A549 (cell line): ENCODE results near the gene THBS3. TPM values are rescaled to one million over a fixed set of nuclear protein-coding genes. Genes with fewer than 3 reads are reported as not detected.
A peak's percentile ranks its signal among the peaks of the same experiment; 100 is the strongest.

Experiments
- ATAC-seq, 2 experiments: fragments of 200-7000 bp in 1 of 2; fragments of >200 bp in 1 of 2; cut with Nextera tagmentation in 1 of 2; cut with Tn5 transposase in 1 of 2; 3 replicates each; pipeline versions ENCODE4 v1.8.0 to v1.9.1; 2018 to 2020; ENCODE audit warnings: mild to moderate bottlenecking in 1 of 2, moderate library complexity in 1 of 2
- CTCF ChIA-PET: fragments of 300-600 bp; sonication (Branson Sonifier 250); formaldehyde crosslinking; extraction: SDS; loops from one replicate; lab custom pipeline; 2021; ENCODE audit warnings: antibody characterized with exemption, inconsistent platforms; lab: Yijun Ruan, JAX
- POLR2A ChIA-PET: fragments of 350-600 bp; formaldehyde crosslinking; extraction: SDS; loops from one replicate; lab custom pipeline; 2021; ENCODE audit warnings: antibody characterized with exemption, inconsistent platforms; lab: Yijun Ruan, JAX
- DNase-seq, 2 experiments: peaks; one replicate each; pipeline versions ENCODE4 v3.0.0 to v3.0.0-alpha.2; 2011 to 2016; ENCODE audit warnings: low read depth in 1 of 2, low spot score in 1 of 2
- FAIRE-seq: peaks from 2 replicates; lab custom pipeline; 2011; peaks lifted over from hg19 to GRCh38; lab: Jason Lieb, UNC
- H3K27ac ChIP-seq, 2 experiments: fragments of >200 bp; sonication (Bioruptor Twin); formaldehyde crosslinking; 3 replicates each; pipeline ENCODE4 v1.5.1; 2016 to 2017
- H3K4me1 ChIP-seq: fragments of >200 bp; sonication (Bioruptor Twin); formaldehyde crosslinking; 3 replicates; pipeline ENCODE4 v1.6.1; 2016
- H3K4me2 ChIP-seq: fragments of >200 bp; sonication (Bioruptor Twin); formaldehyde crosslinking; 3 replicates; pipeline ENCODE4 v1.6.1; 2016
- H3K4me3 ChIP-seq: fragments of >200 bp; sonication (Bioruptor Twin); formaldehyde crosslinking; 3 replicates; pipeline ENCODE4 v1.5.1; 2016
- H3K9me3 ChIP-seq: fragments of >200 bp; sonication (Bioruptor Twin); formaldehyde crosslinking; 3 replicates; pipeline ENCODE4 v1.6.1; 2016
- BHLHE40 ChIP-seq: IDR thresholded peaks from 2 replicates; pipeline ENCODE4 v1.6.1; 2012; ENCODE audit warnings: low read depth, low read length, inconsistent platforms
- CBX2 ChIP-seq: fragments of 200-600 bp; sonication (generic); IDR thresholded peaks from 2 replicates; pipeline ENCODE4 v1.6.1; 2016; ENCODE audit warnings: low read depth, mild to moderate bottlenecking, borderline replicate concordance
- CEBPB ChIP-seq, 2 experiments: fragments of >200 bp in 1 of 2; sonication (Bioruptor Twin) in 1 of 2; formaldehyde crosslinking in 1 of 2; IDR thresholded peaks; 2 replicates each; pipeline ENCODE4 v1.6.1; 2012 to 2016
- CHD2 ChIP-seq: fragments of 150-350 bp; IDR thresholded peaks from 2 replicates; pipeline ENCODE4 v1.6.1; 2014; ENCODE audit warnings: low read length; ENCODE audit not compliant: partially characterized antibody
- CHD4 ChIP-seq: fragments of 200-600 bp; sonication (generic); IDR thresholded peaks from 2 replicates; pipeline ENCODE4 v1.6.1; 2016; ENCODE audit warnings: antibody characterized with exemption, mild to moderate bottlenecking, borderline replicate concordance
- EHF ChIP-seq: fragments of 250-450 bp; sonication (Bioruptor Pico); IDR thresholded peaks from 2 replicates; pipeline ENCODE4 v1.5.0; 2020; ENCODE audit warnings: mild to moderate bottlenecking
- EP300 ChIP-seq, 2 experiments: fragments of >200 bp; sonication (Bioruptor Twin); formaldehyde crosslinking; IDR thresholded peaks; 2 replicates in 1 of 2; 3 replicates in 1 of 2; pipeline ENCODE4 v1.6.1; 2016 to 2017
- ESRRA ChIP-seq: fragments of 150-350 bp; IDR thresholded peaks from 2 replicates; pipeline ENCODE4 v1.6.1; 2014; ENCODE audit warnings: mild to moderate bottlenecking, low read length, borderline replicate concordance
- FOXS1 ChIP-seq: fragments of 250-450 bp; sonication (Bioruptor Pico); IDR thresholded peaks from 2 replicates; pipeline ENCODE4 v1.5.0; 2020; ENCODE audit warnings: mild to moderate bottlenecking, moderate library complexity
- GATA3 ChIP-seq: IDR thresholded peaks from 2 replicates; pipeline ENCODE4 v1.6.1; 2012; ENCODE audit warnings: borderline replicate concordance
- HEYL ChIP-seq: fragments of 250-450 bp; sonication (Bioruptor Pico); IDR thresholded peaks from 2 replicates; pipeline ENCODE4 v1.8.0; 2021; ENCODE audit warnings: mild to moderate bottlenecking, moderate library complexity
- HOXA7 ChIP-seq: fragments of 250-450 bp; sonication (Bioruptor Pico); IDR thresholded peaks from 2 replicates; pipeline ENCODE4 v1.5.0; 2020; ENCODE audit warnings: mild to moderate bottlenecking, moderate library complexity
- HOXB13 ChIP-seq: fragments of 250-450 bp; sonication (Bioruptor Pico); IDR thresholded peaks from 2 replicates; pipeline ENCODE4 v1.5.0; 2020; ENCODE audit warnings: low read depth, mild to moderate bottlenecking, moderate library complexity
- HOXB5 ChIP-seq: fragments of 250-450 bp; sonication (Bioruptor Pico); IDR thresholded peaks from 2 replicates; pipeline ENCODE4 v1.5.0; 2020; ENCODE audit warnings: mild to moderate bottlenecking, moderate library complexity
- KDM1A ChIP-seq: fragments of 200-600 bp; sonication (generic); IDR thresholded peaks from 2 replicates; pipeline ENCODE4 v1.6.1; 2016; ENCODE audit warnings: low read depth, mild to moderate bottlenecking
- KDM5A ChIP-seq: fragments of 200-600 bp; sonication (generic); IDR thresholded peaks from 2 replicates; pipeline ENCODE4 v1.6.1; 2016; ENCODE audit warnings: antibody characterized with exemption, mild to moderate bottlenecking
- MAFK ChIP-seq: fragments of 450-650 bp; IDR thresholded peaks from 2 replicates; pipeline ENCODE4 v1.6.1; 2014; ENCODE audit not compliant: partially characterized antibody
- MAZ ChIP-seq: fragments of 150-350 bp; IDR thresholded peaks from 2 replicates; pipeline ENCODE4 v1.6.1; 2014; ENCODE audit warnings: antibody characterized with exemption, low read depth, low read length, borderline replicate concordance
- NR3C1 ChIP-seq: fragments of >200 bp; sonication (Bioruptor Twin); formaldehyde crosslinking; IDR thresholded peaks from 3 replicates; pipeline ENCODE4 v1.6.1; 2017
- PHF8 ChIP-seq: fragments of 200-600 bp; sonication (generic); IDR thresholded peaks from 2 replicates; pipeline ENCODE4 v1.6.1; 2016; ENCODE audit warnings: low read depth, mild to moderate bottlenecking, antibody characterized with exemption, moderate library complexity, borderline replicate concordance
- POLR2A ChIP-seq: IDR thresholded peaks from 2 replicates; pipeline ENCODE4 v1.6.1; 2012; ENCODE audit warnings: mild to moderate bottlenecking, low read length
- POLR2AphosphoS2 ChIP-seq: conservative IDR thresholded peaks from 2 replicates; pipeline ENCODE4 v1.6.1; 2012; ENCODE audit warnings: low read length, improper control_type of control experiment, inconsistent platforms
- RAD21 ChIP-seq, 2 experiments: fragments of >200 bp in 1 of 2; sonication (Bioruptor Twin) in 1 of 2; formaldehyde crosslinking in 1 of 2; IDR thresholded peaks in 1 of 2; conservative IDR thresholded peaks in 1 of 2; 2 replicates in 1 of 2; 3 replicates in 1 of 2; pipeline ENCODE4 v1.6.1; 2012 to 2018; ENCODE audit warnings: inconsistent platforms in 1 of 2
- RARB ChIP-seq: fragments of 250-450 bp; sonication (Bioruptor Pico); IDR thresholded peaks from 2 replicates; pipeline ENCODE4 v1.8.0; 2021; ENCODE audit warnings: mild to moderate bottlenecking, moderate library complexity
- RNF2 ChIP-seq: fragments of 200-600 bp; sonication (generic); IDR thresholded peaks from 2 replicates; pipeline ENCODE4 v1.6.1; 2016; ENCODE audit warnings: low read depth, mild to moderate bottlenecking, antibody characterized with exemption, moderate library complexity, borderline replicate concordance
- SMC3 ChIP-seq: fragments of >200 bp; sonication (Bioruptor Twin); formaldehyde crosslinking; IDR thresholded peaks from 3 replicates; pipeline ENCODE4 v1.6.1; 2018; ENCODE audit warnings: inconsistent platforms
- TFCP2L1 ChIP-seq: fragments of 250-450 bp; sonication (Bioruptor Pico); IDR thresholded peaks from 2 replicates; pipeline ENCODE4 v1.5.0; 2021; ENCODE audit warnings: mild to moderate bottlenecking
- ZC3H11A ChIP-seq: fragments of 450-650 bp; IDR thresholded peaks from 2 replicates; pipeline ENCODE4 v1.6.1; 2014; ENCODE audit warnings: antibody characterized with exemption, mild to moderate bottlenecking
- WGBS: methylation state at CpG from one replicate; pipeline ENCODE4 v1.1.6; 2017; ENCODE audit errors: missing lambda C conversion rate; 5-methylcytosine and 5-hydroxymethylcytosine counted together
- polyA plus RNA-seq, 4 experiments: library from polyadenylated mRNA; depleted of rRNA in 3 of 4; stranded (reverse); fragments of >200 nt; fragmentation: RNase III in 1 of 4; extraction: RNeasy Plus Mini Kit Qiagen cat#74134 plus additional on column Dnase treatment in 1 of 4; gene quantifications; 2 replicates in 3 of 4; 3 replicates in 1 of 4; pipeline ENCODE4 v1.2.3, GENCODE V29; 2011 to 2017
- TF ChIP-seq, protein P1 (sequence below): fragments of 250-450 bp; sonication (Bioruptor Pico); IDR thresholded peaks from 2 replicates; pipeline ENCODE4 v1.5.0; 2020; ENCODE audit warnings: low read depth, mild to moderate bottlenecking, moderate library complexity
- TF ChIP-seq, protein P2 (sequence below): fragments of >200 bp; sonication (Bioruptor Twin); formaldehyde crosslinking; IDR thresholded peaks from 3 replicates; pipeline ENCODE4 v1.6.1; 2016
- TF ChIP-seq, protein P3 (sequence below): fragments of 450-650 bp; IDR thresholded peaks from 2 replicates; pipeline ENCODE4 v1.6.1; 2014; ENCODE audit warnings: antibody characterized with exemption

Gene THBS3
- polyA plus RNA-seq, 2 of the 4 experiments (the other 2 are of a cell fraction) = 12.1 to 13.8 TPM

DNA sequence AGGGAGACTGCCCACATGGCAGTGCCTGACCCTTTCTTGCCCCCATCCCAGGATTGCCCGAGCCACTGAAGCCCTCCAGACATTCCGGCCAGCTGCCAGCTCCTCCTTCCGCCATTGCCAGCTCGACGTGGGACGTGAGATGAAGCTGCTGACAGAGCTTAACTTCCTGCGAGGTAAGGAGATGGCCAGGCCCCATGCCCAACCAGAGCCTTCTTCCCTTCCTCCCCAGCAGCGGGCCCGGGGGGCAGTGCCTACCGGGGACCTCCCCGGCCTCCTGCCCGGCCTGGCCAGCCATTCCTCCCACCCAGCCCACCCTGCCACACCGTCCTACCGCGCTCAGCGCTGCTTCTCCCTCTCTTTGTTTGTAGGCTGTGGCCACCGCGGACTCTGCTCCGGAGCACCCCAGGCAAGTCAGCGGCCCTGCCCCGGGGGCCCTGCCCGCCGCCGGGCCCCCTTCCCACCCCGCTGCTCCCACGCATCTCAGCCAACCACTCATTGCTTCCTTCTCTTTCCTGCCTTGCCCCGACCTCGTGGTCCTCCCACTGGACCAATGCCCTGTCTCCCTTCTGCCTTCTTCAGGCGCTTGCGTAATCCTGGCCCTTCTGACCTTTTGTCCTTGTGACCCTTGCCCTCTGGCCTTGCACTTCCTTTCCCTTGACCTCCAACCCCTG lies 29.1 kb downstream of the THBS3 start:
- H3K4me1 ChIP-seq = peaks cover 13% of the 10 kb centered on the region
- no peak for FAIRE-seq
- no peaks in the 10 kb centered on the region for H3K9me3 ChIP-seq
- TF ChIP-seq CEBPB (IDR thresholded peaks at IDR 0.05) (peak; percentile 39 to 64; a peak in 3 of 4 replicates), HEYL (CRISPR knock-in tag) (no peak), BHLHE40 (no peak)
- WGBS = 84% methylated on average over 20 of the region's 30 CpGs
- DNase-seq = no peak
- no peak overlapping the region for H3K4me2 ChIP-seq
- ATAC-seq = no peak
- no peak overlapping the region for H3K27ac ChIP-seq
- POLR2A ChIA-PET = interaction anchor here (2.4 kb wide), 1 partner anchor 15 kb away, joined by 9 read pairs; no protein-coding TSS in a partner anchor
- H3K4me3 ChIP-seq = no peak overlapping the region
- CTCF ChIA-PET = interaction anchor here (1.0 to 15.2 kb wide), 10 partner anchors 12 to 413 kb away, joined by 3 to 384 read pairs (median 4); no protein-coding TSS in a partner anchor

DNA sequence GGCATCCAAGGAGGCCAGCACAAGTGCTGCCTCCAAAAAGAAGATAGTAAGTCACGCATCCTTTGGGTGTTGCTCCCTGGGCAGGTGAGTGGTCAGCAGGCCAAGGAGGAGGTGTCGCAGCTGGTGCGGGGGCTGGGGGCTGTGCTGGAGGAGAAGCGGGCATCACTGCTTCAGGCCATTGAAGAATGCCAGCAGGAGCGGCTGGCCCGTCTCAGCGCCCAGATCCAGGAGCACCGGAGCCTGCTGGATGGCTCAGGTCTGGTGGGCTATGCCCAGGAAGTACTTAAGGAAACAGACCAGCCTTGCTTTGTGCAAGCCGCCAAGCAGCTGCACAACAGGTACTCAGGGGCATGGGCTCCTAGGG lies 29.8 kb downstream of the THBS3 start:
- DNase-seq (no peak), ATAC-seq (no peak), FAIRE-seq (no peak)
- Histone ChIP-seq H3K4me3 (no peak overlapping the region), H3K9me3 (no peaks in the 10 kb centered on the region), H3K27ac (no peak overlapping the region), H3K4me2 (no peak overlapping the region), H3K4me1 (peaks cover 13% of the 10 kb centered on the region)
- POLR2A ChIA-PET = interaction anchor here (2.4 kb wide), 1 partner anchor 16 kb away, joined by 9 read pairs; no protein-coding TSS in a partner anchor
- CTCF ChIA-PET = interaction anchor here (0.8 to 15.2 kb wide), 11 partner anchors 8 to 413 kb away, joined by 3 to 384 read pairs (median 4); partner anchors contain the start of gene DPM3
- TF ChIP-seq HOXB5 (CRISPR knock-in tag) (no peak), RAD21 (conservative IDR thresholded peaks at IDR 0.05 in 1 of 2, IDR thresholded peaks at IDR 0.05 in 1 of 2) (no peak), FOXS1 (CRISPR knock-in tag) (no peak), EP300 (IDR thresholded peaks at IDR 0.05) (no peak), GATA3 (no peak), CBX2 (no peak), KDM5A (no peak), NR3C1 (no peak)
- TF ChIP-seq, protein P1, sequence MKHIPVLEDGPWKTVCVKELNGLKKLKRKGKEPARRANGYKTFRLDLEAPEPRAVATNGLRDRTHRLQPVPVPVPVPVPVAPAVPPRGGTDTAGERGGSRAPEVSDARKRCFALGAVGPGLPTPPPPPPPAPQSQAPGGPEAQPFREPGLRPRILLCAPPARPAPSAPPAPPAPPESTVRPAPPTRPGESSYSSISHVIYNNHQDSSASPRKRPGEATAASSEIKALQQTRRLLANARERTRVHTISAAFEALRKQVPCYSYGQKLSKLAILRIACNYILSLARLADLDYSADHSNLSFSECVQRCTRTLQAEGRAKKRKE (CRISPR knock-in tag) = no peak
- 88% methylated on average over 9 of the region's 9 CpGs for WGBS

DNA sequence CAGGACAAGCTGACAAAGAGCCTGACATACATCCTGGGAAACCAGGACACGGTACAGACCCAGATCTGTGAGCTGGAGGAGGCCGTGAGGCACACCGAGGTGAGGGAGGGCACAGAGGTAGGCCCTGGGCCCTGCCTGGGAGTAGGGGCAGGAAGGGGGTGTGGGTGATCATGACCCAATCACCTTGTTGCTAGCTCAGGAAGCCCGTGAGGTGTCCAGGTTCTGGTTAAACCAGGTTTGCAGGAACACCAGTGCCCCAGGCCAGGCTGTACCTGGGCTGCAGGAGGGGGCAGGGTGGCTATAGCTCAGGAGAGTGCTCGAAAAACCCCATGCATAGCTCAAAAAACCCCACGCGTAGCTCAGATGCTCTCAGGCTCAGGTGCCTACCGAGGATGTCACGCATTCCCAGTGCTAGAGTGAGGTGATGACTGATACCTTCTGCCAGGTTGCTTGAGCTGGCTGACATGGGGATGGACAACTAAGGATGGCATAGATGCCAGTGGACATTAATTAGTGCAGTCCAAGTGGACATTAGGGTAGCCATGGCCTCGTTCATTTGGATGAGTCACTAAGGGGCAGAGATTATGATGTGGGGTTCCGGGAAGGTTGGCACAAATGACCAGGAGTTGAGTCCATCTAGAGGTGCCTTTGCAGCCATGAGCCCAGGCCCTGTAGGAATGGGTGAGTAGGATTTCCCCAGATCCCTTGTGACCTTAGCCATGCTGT lies 30.3 kb downstream of the THBS3 start:
- Histone ChIP-seq H3K9me3 (no peaks in the 10 kb centered on the region), H3K4me3 (no peak overlapping the region), H3K27ac (peak overlapping the region; percentile 12 to 63; a peak in 3 of 6 replicates), H3K4me2 (no peak overlapping the region), H3K4me1 (peaks cover 13% of the 10 kb centered on the region)
- ATAC-seq (no peak), FAIRE-seq (no peak), DNase-seq (no peak)
- POLR2A ChIA-PET = interaction anchor here (2.4 kb wide), 1 partner anchor 16 kb away, joined by 9 read pairs; no protein-coding TSS in a partner anchor
- 59% methylated on average over 11 of the region's 11 CpGs for WGBS
- no peak for TF ChIP-seq POLR2AphosphoS2
- TF ChIP-seq ZC3H11A = no peak
- no peak for TF ChIP-seq CHD4
- no peak for TF ChIP-seq PHF8
- TF ChIP-seq, protein P2, sequence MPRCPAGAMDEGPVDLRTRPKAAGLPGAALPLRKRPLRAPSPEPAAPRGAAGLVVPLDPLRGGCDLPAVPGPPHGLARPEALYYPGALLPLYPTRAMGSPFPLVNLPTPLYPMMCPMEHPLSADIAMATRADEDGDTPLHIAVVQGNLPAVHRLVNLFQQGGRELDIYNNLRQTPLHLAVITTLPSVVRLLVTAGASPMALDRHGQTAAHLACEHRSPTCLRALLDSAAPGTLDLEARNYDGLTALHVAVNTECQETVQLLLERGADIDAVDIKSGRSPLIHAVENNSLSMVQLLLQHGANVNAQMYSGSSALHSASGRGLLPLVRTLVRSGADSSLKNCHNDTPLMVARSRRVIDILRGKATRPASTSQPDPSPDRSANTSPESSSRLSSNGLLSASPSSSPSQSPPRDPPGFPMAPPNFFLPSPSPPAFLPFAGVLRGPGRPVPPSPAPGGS = no peak
- no peak for TF ChIP-seq HOXB13
- TF ChIP-seq HOXA7 (CRISPR knock-in tag) = no peak
- no peak for TF ChIP-seq MAFK
- TF ChIP-seq ESRRA = no peak
- no peak for TF ChIP-seq EHF
- TF ChIP-seq POLR2A = no peak
- TF ChIP-seq KDM1A = no peak
- TF ChIP-seq CHD2 = no peak
- TF ChIP-seq RAD21 (conservative IDR thresholded peaks at IDR 0.05 in 1 of 2, IDR thresholded peaks at IDR 0.05 in 1 of 2) = no peak
- TF ChIP-seq, protein P3, sequence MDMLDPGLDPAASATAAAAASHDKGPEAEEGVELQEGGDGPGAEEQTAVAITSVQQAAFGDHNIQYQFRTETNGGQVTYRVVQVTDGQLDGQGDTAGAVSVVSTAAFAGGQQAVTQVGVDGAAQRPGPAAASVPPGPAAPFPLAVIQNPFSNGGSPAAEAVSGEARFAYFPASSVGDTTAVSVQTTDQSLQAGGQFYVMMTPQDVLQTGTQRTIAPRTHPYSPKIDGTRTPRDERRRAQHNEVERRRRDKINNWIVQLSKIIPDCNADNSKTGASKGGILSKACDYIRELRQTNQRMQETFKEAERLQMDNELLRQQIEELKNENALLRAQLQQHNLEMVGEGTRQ = no peak
- TF ChIP-seq RNF2 = no peak
- no peak for TF ChIP-seq TFCP2L1 (CRISPR knock-in tag)
- TF ChIP-seq MAZ = no peak
- no peak for TF ChIP-seq RARB (CRISPR knock-in tag)
- no peak for TF ChIP-seq SMC3
- CTCF ChIA-PET = interaction anchor here (0.6 to 15.2 kb wide), 20 partner anchors 9 to 431 kb away, joined by 3 to 384 read pairs (median 4); partner anchors contain the start of genes DPM3 and THBS3
